ENCODE data around the gene DHRSX. TPM values are rescaled to one million over a fixed set of nuclear protein-coding genes. Genes with fewer than 3 reads are reported as not detected.
"Not testable (repeated sequence)": the region's sequence is repeated elsewhere in the genome, so short reads cannot be mapped to it uniquely, and the experiment has no call there.

Gene DHRSX
- total RNA-seq, 1 experiment from 2014 or later, result 29.2 TPM

DNA sequence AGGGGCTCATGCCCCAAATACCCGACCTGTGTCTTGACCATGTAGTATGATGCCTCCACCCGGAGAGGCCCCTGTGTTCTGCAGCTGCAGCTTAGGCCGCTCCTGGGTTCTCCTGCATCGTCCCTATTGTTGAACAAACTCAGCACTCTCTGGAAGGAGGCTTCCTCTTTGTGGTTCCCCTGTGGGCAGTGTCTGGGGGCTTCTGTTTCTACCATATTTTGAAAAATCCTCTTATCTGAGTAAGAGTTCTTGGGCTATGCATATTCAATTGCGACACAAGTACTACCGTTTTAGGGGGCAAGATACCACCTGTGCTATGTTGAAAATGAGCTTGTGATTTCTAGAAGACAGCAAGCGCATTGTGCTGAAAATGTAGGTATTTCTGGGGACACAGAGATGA lies 276.6 kb downstream of the DHRSX start:
- no peak for DNase-seq (ENCODE audit: low read depth)

DNA sequence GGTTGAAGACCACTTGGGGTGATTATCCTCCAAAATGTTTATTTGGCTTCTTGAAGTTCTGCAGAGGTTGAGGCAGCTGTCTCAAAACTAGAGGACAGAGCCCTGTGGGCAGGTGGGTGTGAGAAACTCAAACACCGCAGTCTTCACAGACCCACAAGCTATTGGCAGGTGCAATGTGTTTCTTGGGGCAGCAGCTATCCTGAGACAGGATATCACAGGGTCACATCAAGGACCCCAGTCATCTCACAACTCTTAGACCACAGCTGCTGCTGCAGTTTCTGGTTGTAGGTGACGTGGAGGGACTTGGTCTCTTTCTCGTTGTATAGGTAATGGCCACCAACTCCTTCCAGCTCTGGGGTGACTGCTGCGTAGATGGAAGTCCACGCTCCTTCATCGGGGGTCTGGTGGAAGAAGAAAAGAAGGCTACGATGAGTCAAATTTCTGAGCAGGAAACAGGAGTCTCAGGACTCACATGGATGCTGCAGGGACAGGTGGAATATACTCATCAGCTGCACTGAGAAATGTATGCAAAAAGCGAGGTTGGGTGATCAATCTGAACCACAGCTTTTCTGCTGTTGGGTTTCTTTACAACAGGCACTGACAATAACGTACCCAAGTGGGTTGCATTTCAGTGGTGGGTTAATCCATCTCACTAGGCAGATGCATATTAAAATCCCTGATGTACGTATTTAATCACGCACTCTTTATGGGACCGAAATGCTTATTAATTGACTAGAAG lies 279.8 kb downstream of the DHRSX start:
- no peak for DNase-seq (ENCODE audit: low read depth)

DNA sequence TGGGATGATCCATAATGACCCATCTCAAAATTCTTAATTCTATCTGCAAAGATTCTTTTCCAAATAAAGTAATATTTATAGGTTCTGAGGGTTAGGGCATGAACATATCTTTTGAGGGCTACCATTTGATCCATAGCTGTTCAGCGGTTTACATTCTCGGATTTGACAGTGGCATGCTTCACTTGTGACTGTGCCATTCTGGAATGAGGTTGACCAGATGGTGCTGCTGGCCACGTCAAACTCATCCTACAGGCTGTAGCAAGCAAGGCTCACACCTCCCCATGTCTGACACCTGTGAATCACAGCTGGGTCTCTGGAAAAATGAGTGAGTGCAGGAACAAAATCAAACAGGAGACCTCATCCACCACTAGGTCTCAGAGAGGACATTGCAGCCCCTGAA lies 280.5 kb downstream of the DHRSX start:
- DNase-seq (ENCODE audit: low read depth), result no peak

DNA sequence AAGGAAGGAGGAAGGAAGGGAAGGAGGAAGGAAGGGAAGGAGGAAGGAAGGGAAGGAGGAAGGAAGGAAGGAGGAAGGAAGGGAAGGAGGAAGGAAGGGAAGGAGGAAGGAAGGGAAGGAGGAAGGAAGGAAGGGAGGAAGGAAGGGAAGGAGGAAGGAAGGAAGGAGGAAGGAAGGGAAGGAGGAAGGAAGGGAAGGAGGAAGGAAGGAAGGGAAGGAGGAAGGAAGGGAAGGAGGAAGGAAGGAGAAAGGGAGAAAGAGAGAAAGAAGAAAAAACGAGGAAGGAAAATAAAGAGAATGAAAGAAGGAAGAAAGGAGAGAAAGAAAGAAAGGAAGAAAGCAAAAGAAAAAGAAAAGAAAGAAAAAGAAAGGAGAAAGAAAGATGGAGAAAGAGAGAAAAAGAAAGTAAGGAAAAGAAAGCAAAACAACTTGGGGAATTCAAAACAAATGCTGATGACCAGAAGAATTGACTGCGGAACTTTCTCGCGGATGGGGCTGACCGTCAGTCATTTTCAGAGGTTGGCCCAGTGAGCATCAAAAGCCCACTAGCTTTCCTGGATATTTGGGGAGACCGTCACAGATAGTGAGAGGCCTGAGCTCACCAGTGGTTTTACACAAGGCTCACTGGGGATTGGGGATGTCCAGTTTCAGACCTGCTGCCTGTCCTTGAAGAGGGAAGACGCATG lies 286.5 kb downstream of the DHRSX start:
- not testable (repeated sequence) for DNase-seq (ENCODE audit: low read depth)

DNA sequence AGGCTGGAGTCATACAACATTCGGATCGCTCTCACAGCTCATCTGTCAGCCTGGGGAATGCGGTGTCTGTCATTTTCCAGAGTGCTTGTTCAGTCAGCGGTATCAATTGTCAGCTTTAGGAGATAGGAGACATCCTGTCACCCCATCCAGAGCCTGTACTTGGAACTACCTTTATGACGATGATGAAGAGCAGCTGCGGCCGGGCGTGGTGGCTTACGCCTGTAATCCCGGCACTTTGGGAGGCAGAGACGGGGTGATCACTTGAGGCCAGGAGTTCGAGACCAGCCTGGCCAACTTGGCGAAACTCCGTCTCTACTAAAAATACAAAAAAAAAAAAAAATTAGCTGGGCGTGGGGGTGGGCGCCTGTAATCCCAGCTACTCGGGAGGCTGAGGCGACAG lies 289.1 kb downstream of the DHRSX start:
- DNase-seq (ENCODE audit: low read depth), result not testable (repeated sequence)

DNA sequence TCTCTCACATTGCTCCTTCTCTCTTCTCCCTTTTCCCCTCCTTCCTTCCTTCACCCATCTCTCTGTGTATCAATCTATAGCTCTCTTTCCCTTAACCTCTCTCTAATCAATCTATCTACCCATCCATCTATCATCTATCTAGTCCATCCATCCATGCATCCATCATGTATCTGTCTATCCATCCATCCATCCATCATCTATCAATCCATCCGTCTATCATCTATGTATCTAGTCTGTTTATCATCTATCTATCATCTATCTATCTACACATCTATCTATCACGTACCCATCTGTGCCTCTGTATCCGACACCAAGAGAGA lies 307.5 kb downstream of the DHRSX start:
- DNase-seq (ENCODE audit: low read depth), result no peak

DNA sequence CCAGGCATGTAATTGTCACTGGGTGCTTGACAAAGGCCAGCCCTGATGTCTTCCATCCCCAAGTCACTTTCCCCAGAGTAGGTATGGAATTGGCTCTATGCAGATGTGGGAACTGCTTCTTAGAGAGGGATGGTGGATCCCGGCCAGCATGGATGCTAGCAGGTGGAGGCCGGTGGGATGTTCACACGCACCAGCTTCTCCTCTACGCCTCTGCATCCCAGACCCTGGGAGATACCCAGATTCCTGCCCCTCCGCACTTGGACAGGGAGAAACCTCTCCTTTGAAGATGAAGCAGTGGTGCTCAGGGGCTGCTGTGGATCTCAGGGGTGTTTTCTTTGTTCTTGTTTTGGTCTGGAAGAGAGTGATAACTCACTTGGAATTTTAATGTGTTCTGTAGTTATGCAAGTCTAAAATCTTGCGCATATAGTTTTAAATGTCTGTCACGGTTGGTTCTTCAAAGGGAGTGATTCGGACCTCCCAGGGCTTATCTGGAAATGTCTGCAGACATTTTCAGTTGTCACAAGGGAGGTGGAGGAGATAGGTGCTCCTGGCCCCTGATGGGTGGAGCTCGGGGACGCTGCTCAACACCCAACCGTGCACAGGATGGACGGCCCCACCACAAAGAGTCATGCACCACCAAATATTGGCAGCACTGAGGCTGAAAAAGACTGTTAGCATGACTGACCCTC lies 308.0 kb downstream of the DHRSX start:
- DNase-seq (ENCODE audit: low read depth), result no peak

DNA sequence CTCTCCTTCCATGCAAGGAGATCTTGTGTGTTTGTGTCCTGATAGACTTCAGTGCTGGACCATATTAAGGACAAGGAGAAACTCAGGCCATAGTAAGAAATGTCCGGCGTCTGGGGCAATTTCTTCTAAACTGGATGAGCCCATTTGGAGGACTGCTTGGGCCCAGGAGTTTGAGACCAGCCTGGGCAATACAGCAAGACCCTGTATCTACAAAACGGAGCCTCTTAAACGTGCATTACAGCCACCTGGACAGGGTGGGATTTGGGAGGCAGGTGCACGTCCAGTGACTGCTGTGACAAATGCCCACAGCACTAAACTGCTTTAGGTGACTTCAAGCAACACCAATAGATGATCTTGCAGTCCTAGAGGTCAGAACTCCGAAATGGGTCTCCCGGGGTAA lies 311.9 kb downstream of the DHRSX start:
- no peak for DNase-seq (ENCODE audit: low read depth)

DNA sequence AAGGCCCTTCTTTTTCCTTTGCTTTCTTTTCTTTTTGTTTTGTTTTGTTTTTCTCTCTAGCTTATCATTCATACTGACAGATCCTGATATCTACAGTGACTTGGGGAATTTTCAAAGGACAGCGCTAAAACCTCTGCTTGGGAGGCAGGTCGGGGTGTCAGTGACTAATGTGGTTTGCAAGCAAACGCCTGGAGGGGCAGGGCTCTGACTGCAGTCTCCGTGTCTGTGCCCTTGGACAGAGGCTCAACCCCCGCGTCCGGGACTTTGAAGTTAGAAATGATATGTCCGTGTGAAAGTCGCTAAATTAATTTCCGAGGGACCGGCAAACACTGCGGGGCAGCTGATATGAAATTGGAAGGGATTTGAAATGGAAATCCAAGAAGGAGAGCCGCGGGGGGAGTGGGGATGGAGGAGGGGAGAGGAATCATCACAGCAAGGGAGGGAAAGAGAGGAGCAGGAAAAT lies 312.4 kb downstream of the DHRSX start:
- no peak for DNase-seq (ENCODE audit: low read depth)

DNA sequence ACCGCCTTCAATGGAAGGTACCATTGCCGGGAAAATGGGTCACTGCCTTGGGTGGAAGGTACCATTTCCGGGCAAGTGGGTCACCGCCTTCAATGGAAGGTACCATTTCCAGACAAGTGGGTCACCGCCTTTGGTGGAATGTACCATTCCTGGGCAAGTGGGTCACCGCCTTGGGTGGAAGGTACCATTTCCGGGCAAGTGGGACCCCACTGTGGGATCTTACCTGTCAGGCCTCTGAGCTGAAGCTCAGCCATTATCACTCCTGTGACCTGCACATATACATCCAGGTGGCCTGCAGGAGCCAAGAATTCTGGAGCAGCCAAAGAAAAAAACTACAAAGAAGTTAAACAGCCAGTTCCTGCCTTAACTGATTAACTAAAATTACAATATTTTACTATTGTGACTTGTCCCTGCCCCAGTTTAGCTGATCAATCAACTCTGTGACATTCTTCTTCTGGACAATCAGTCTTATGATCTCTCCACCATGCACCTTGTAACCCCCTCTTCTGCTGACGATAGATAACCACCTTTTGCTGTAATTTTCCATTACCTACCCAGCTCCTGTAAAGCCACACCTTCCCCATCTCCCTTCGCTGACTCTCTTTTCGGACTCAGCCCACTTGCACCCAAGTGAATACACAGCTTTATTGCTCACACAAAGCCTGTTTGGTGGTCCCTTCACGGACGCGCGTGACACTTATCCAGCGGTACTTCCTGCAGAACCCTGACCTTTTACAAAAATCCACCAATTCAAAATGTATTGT lies 313.2 kb downstream of the DHRSX start:
- no peak for DNase-seq (ENCODE audit: low read depth)

DNA sequence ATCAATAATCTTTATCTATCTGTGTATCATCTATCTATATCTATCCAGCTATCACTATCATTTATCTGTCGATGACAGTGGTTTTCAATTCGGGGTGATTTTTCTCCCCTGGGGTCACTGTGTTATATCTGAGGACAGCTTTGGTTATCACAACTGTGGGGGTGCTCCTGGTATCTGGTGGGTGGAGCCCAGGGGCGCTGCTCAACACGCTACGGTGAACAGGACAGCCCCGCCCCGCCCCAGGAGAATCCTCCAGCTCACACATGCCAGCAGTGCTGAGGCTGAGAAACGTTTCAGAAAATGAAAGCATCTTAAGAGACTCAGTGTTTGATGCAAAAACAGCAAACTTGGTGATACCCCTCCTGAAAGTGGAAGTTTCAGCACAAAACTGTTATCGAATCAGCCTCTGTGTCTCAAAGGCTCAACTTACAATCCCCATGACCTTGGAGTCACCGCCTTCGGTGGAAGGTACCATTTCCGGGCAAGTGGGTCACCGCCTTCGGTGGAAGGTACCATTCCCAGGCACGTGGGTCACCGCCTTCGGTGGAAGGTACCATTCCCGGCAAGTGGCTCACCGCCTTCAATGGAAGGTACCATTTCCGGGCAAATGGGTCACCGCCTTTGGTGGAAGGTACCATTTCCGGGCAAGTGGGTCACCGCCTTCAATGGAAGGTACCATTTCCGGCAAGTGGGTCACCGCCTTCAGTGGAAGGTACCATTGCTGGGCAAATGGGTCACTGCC lies 315.3 kb downstream of the DHRSX start:
- DNase-seq (ENCODE audit: low read depth), result no peak

DNA sequence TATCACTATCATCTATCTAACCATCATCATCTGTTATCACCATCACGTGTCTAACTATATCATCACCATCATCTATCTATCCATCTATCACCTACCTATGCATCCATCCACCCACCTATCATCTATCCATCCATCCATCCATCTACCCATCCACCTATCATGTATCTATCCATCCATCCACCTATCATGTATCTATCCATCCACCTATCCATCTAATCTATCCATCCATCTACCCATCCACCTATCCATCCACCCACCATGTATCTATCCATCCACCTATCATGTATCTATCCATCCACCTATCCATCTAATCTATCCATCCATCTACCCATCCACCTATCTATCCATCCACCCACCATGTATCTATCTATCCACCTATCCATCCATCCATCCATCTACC lies 316.7 kb downstream of the DHRSX start:
- DNase-seq (ENCODE audit: low read depth), result no peak

DNA sequence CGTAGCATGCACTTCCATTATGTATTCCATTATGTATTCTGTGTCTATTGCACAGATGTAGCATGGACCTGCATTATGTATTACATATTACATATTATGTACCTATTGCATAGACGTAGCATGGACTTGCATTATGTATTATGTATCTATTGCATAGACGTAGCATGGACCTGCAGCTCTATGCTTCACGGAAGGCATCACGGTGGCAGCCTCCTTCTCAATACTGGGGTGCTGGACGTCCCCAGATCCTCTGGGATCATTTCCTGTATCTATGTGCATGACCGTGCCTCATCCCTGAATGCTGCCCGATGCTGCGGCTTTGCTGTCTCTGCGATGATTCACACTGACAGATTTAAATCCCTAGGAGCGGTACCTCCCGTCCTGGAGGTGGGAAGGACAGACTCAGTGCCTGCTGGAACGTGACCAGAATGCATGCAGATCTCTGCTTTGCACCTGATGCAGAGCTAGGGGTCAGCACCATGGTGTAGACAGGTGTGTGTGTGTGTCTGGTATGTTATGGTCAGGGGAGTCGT lies 317.5 kb downstream of the DHRSX start:
- no peak for DNase-seq (ENCODE audit: low read depth)

DNA sequence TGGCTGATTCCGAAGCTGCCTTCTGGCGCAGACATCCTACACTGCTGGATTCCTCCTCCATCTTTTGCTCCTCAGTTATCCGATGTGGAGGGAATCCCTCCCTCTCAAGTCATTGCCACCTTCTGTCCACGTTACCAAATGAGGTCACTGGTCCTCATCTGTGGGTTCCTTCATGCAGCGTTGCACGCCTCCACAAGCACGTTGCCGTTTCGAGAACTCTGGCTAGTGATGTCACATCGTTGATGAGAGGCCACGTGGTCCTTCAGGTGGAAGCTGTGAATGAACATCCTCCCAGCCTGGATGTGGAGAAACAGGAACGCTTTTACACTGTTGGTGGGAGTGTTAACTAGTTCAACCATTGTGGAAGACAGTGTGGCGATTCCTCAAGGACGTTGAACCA lies 323.2 kb downstream of the DHRSX start:
- DNase-seq (ENCODE audit: low read depth), result no peak

DNA sequence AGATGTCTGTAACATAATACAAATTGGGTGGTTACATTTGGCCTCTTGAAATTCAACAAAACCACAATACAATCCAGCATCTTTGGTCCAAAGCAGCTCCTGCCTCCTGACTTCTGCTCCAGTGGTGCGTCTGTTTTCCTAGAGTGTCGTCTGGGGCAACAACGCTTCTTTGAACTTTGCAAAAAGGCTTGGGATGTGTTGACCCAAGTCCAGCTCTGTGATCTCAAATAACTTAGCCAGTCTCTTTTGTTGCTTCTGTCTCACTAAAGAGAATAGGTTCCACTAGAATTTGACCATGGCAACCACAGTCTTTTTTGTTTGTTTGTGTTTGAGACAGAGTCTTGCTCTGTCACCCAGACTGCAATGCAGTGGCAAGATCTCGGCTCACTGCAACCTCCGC lies 324.0 kb downstream of the DHRSX start:
- no peak for DNase-seq (ENCODE audit: low read depth)

DNA sequence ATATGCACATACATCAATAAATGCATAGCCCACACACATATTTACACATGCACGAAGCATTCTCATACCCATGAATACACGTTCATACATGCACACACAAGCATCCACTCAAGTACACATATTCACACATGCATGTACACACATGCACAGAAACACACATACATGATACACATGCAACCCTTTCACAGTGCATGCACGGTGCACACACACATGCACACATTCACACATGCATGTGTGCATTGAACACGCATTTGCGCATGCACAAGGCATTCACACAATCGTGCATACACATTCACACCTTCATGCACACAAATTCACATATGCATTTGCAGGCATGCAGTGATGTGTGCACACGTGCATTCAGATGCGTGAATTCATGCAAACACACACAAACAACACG lies 324.5 kb downstream of the DHRSX start:
- DNase-seq (ENCODE audit: low read depth), result no peak

DNA sequence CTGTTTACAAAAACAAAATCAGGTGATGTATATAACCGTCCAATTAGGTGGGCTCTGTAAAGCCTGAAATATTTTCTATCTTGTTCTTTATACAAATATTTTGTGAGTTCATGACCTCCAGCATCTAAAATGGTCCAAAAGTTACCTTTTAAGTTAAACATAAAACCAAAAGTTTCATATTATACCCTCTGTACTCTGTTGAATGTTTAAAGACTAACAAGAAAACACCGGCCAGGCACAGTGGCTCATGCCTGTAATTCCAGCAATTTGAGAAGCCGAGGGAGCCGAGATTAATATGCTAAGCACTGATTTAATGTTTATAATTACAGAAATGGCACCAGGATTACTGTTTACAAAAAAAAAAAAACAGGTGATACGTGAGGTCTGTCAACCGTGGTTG lies 328.4 kb downstream of the DHRSX start:
- no peak for DNase-seq (ENCODE audit: low read depth)

Measured in LHCN-M2 (cell line).